Activated naive CD4-positive, alpha-beta T cell treated with anti-CD3 and anti-CD28 coated beads, Interleukin-2, amount 10 ng/mL, durations not matched to agents 7 days and 5 days (primary cell): ENCODE measurements around the gene BACE2.

Experiments used
- CTCF ChIA-PET: fragments of 350-600 bp; sonication (Branson Sonifier 250); formaldehyde crosslinking; loops from one replicate; lab custom pipeline; 2021; ENCODE audit warnings: antibody characterized with exemption; lab: Charles Lee
- DNase-seq: peaks from one replicate; pipeline ENCODE4 v3.0.0-alpha.2; 2020
- H3K27ac Mint-ChIP-seq: one replicate; pipeline ENCODE4 v1.8.0; 2021; ENCODE audit warnings: mild to moderate bottlenecking, moderate library complexity, mixed read lengths
- H3K27me3 Mint-ChIP-seq: one replicate; pipeline ENCODE4 v1.8.0; 2021; ENCODE audit warnings: mild to moderate bottlenecking, mixed read lengths
- H3K36me3 Mint-ChIP-seq: one replicate; pipeline ENCODE4 v1.8.0; 2021; ENCODE audit warnings: mixed read lengths
- H3K4me1 Mint-ChIP-seq: one replicate; pipeline ENCODE4 v1.8.0; 2021; ENCODE audit warnings: mixed read lengths
- H3K4me3 Mint-ChIP-seq: one replicate; pipeline ENCODE4 v1.8.0; 2021; ENCODE audit warnings: mild to moderate bottlenecking, moderate library complexity, mixed read lengths
- H3K9me3 Mint-ChIP-seq: one replicate; pipeline ENCODE4 v1.8.0; 2021; ENCODE audit warnings: mixed read lengths

The BACE2 gene

GRCh38 chr21:41167348-41168342, at the start of gene BACE2:
BACE2 (plus strand) TSS chr21:41168160; CDS start chr21:41168264, 104 bp downstream.
- CTCF ChIA-PET = interaction anchor here (1.1 to 1.2 kb wide), 2 partner anchors 116 to 413 kb away, joined by 3 read pairs; no protein-coding TSS in a partner anchor
- no peak within 1 kb of the TSS for H3K27ac Mint-ChIP-seq
- no peaks in the 10 kb centered on the region for H3K36me3 Mint-ChIP-seq
- H3K4me3 Mint-ChIP-seq = peak within 1 kb of the TSS; percentile 73
- H3K27me3 Mint-ChIP-seq = peaks cover 83% of the 10 kb centered on the region
- no peaks in the 10 kb centered on the region for H3K9me3 Mint-ChIP-seq
- DNase-seq = peak; percentile 75
- H3K4me1 Mint-ChIP-seq = peaks cover 5% of the 10 kb centered on the region

- Mint-ChIP-seq H3K36me3 (no peaks in the 10 kb centered on the region), H3K27me3 (peaks cover 9% of the 10 kb centered on the region), H3K9me3 (no peaks in the 10 kb centered on the region), H3K4me3 (no peak overlapping the region), H3K4me1 (no peaks in the 10 kb centered on the region), H3K27ac (no peak overlapping the region)
- DNase-seq = no peak
- CTCF ChIA-PET = no interaction called here
These were observed 48.1 kb upstream of the BACE2 start for GRCh38 chr21:41119901-41120300.

GRCh38 chr21:41120997-41121396, 47.0 kb upstream of the BACE2 start:
- Mint-ChIP-seq H3K27me3 (peaks cover 9% of the 10 kb centered on the region), H3K27ac (no peak overlapping the region), H3K4me1 (no peaks in the 10 kb centered on the region), H3K36me3 (no peaks in the 10 kb centered on the region), H3K9me3 (no peaks in the 10 kb centered on the region), H3K4me3 (no peak overlapping the region)
- DNase-seq = no peak
- CTCF ChIA-PET = interaction anchor here (0.6 to 1.2 kb wide), 2 partner anchors 9 to 967 kb away, joined by 3 to 4 read pairs; no protein-coding TSS in a partner anchor

GRCh38 chr21:41121785-41122415, 46.1 kb upstream of the BACE2 start:
- CTCF ChIA-PET = interaction anchor here (1.2 to 2.7 kb wide), 2 partner anchors 10 to 12 kb away, joined by 4 to 20 read pairs; no protein-coding TSS in a partner anchor
- Mint-ChIP-seq H3K4me3 (no peak overlapping the region), H3K4me1 (no peaks in the 10 kb centered on the region), H3K36me3 (no peaks in the 10 kb centered on the region), H3K27me3 (peaks cover 9% of the 10 kb centered on the region), H3K9me3 (no peaks in the 10 kb centered on the region), H3K27ac (no peak overlapping the region)
- peak; percentile 80 for DNase-seq

- H3K27ac Mint-ChIP-seq = no peak overlapping the region
- no peak for DNase-seq
- H3K36me3 Mint-ChIP-seq = no peaks in the 10 kb centered on the region
- CTCF ChIA-PET = interaction anchor here (1.5 kb wide), 1 partner anchor 11 kb away, joined by 4 read pairs; no protein-coding TSS in a partner anchor
- no peaks in the 10 kb centered on the region for H3K4me1 Mint-ChIP-seq
- H3K4me3 Mint-ChIP-seq = no peak overlapping the region
- H3K27me3 Mint-ChIP-seq = peaks cover 9% of the 10 kb centered on the region
- H3K9me3 Mint-ChIP-seq = no peaks in the 10 kb centered on the region
These were observed 43.2 kb upstream of the BACE2 start for GRCh38 chr21:41124641-41125201.

- Mint-ChIP-seq H3K4me1 (no peaks in the 10 kb centered on the region), H3K27me3 (peaks cover 8% of the 10 kb centered on the region), H3K36me3 (no peaks in the 10 kb centered on the region), H3K4me3 (no peak overlapping the region), H3K27ac (no peak overlapping the region), H3K9me3 (no peaks in the 10 kb centered on the region)
- CTCF ChIA-PET = interaction anchor here (1.7 kb wide), 1 partner anchor 154 kb away, joined by 4 read pairs; no protein-coding TSS in a partner anchor
- no peak for DNase-seq
These were observed 39.0 kb upstream of the BACE2 start for GRCh38 chr21:41128981-41129380.

- H3K4me1 Mint-ChIP-seq = no peaks in the 10 kb centered on the region
- CTCF ChIA-PET = no interaction called here
- H3K27me3 Mint-ChIP-seq = peaks cover 13% of the 10 kb centered on the region
- H3K36me3 Mint-ChIP-seq = no peaks in the 10 kb centered on the region
- H3K4me3 Mint-ChIP-seq = no peak overlapping the region
- no peak overlapping the region for H3K27ac Mint-ChIP-seq
- H3K9me3 Mint-ChIP-seq = no peaks in the 10 kb centered on the region
- no peak for DNase-seq
These were observed 37.1 kb upstream of the BACE2 start for GRCh38 chr21:41130883-41131282.

- Mint-ChIP-seq H3K27me3 (peaks cover 13% of the 10 kb centered on the region), H3K36me3 (no peaks in the 10 kb centered on the region), H3K4me1 (no peaks in the 10 kb centered on the region), H3K4me3 (no peak overlapping the region), H3K27ac (no peak overlapping the region), H3K9me3 (no peaks in the 10 kb centered on the region)
- CTCF ChIA-PET = interaction anchor here (0.7 to 3.1 kb wide), 4 partner anchors 11 to 124 kb away, joined by 3 to 20 read pairs (median 4); no protein-coding TSS in a partner anchor
- DNase-seq = no peak
These were observed 34.0 kb upstream of the BACE2 start for GRCh38 chr21:41133874-41134522.

GRCh38 chr21:41135746-41136145, 32.2 kb upstream of the BACE2 start:
- CTCF ChIA-PET = interaction anchor here (3.1 kb wide), 1 partner anchor 13 kb away, joined by 20 read pairs; no protein-coding TSS in a partner anchor
- Mint-ChIP-seq H3K36me3 (no peaks in the 10 kb centered on the region), H3K9me3 (no peaks in the 10 kb centered on the region), H3K4me3 (no peak overlapping the region), H3K4me1 (no peaks in the 10 kb centered on the region), H3K27ac (no peak overlapping the region), H3K27me3 (peaks cover 13% of the 10 kb centered on the region)
- DNase-seq = no peak

- H3K9me3 Mint-ChIP-seq = no peaks in the 10 kb centered on the region
- H3K27me3 Mint-ChIP-seq = peaks cover 10% of the 10 kb centered on the region
- H3K36me3 Mint-ChIP-seq = no peaks in the 10 kb centered on the region
- H3K4me1 Mint-ChIP-seq = no peaks in the 10 kb centered on the region
- H3K4me3 Mint-ChIP-seq = no peak overlapping the region
- no peak overlapping the region for H3K27ac Mint-ChIP-seq
- CTCF ChIA-PET = no interaction called here
- DNase-seq = no peak
These were observed 31.7 kb upstream of the BACE2 start for GRCh38 chr21:41136286-41136685.

- Mint-ChIP-seq H3K4me1 (no peaks in the 10 kb centered on the region), H3K36me3 (no peaks in the 10 kb centered on the region), H3K27me3 (peaks cover 9% of the 10 kb centered on the region), H3K9me3 (no peaks in the 10 kb centered on the region), H3K4me3 (no peak overlapping the region), H3K27ac (no peak overlapping the region)
- CTCF ChIA-PET = interaction anchor here (0.6 to 0.9 kb wide), 2 partner anchors 14 to 57 kb away, joined by 3 read pairs; no protein-coding TSS in a partner anchor
- no peak for DNase-seq
These were observed 30.6 kb upstream of the BACE2 start for GRCh38 chr21:41137401-41137800.

GRCh38 chr21:41137889-41138288, 30.1 kb upstream of the BACE2 start:
- peaks cover 8% of the 10 kb centered on the region for H3K27me3 Mint-ChIP-seq
- CTCF ChIA-PET = interaction anchor here (0.9 kb wide), 1 partner anchor 15 kb away, joined by 3 read pairs; no protein-coding TSS in a partner anchor
- H3K4me1 Mint-ChIP-seq = no peaks in the 10 kb centered on the region
- no peaks in the 10 kb centered on the region for H3K36me3 Mint-ChIP-seq
- H3K4me3 Mint-ChIP-seq = no peak overlapping the region
- H3K27ac Mint-ChIP-seq = no peak overlapping the region
- no peak for DNase-seq
- H3K9me3 Mint-ChIP-seq = no peaks in the 10 kb centered on the region

GRCh38 chr21:41138711-41139110, 29.2 kb upstream of the BACE2 start:
- Mint-ChIP-seq H3K4me3 (no peak overlapping the region), H3K36me3 (no peaks in the 10 kb centered on the region), H3K27ac (no peak overlapping the region), H3K4me1 (no peaks in the 10 kb centered on the region), H3K9me3 (no peaks in the 10 kb centered on the region), H3K27me3 (peaks cover 8% of the 10 kb centered on the region)
- CTCF ChIA-PET = no interaction called here
- no peak for DNase-seq
